Smooth muscle cell (in vitro differentiated cells): ENCODE measurements around the gene CHRNG. TPM values are rescaled to one million over a fixed set of nuclear protein-coding genes. Genes with fewer than 3 reads are reported as not detected.

Source experiments
- DNase-seq: peaks from one replicate; lab custom pipeline; 2025; ENCODE audit not compliant: unreplicated experiment; lab: John Stamatoyannopoulos, UW
- H2AFZ ChIP-seq: fragments of 200-600 bp; sonication (generic); 2 replicates; pipeline ENCODE4 v1.6.0; 2016; ENCODE audit warnings: antibody characterized with exemption, low read depth, mild to moderate bottlenecking
- H3F3A ChIP-seq: fragments of 200-600 bp; sonication (generic); 2 replicates; pipeline ENCODE4 v1.6.0; 2017; ENCODE audit warnings: antibody characterized with exemption, low read depth
- H3K27ac ChIP-seq: fragments of 200-600 bp; sonication (generic); 2 replicates; pipeline ENCODE4 v1.5.1; 2016; ENCODE audit warnings: low read depth, mild to moderate bottlenecking
- H3K27me3 ChIP-seq: fragments of 200-600 bp; sonication (generic); 2 replicates; pipeline ENCODE4 v1.6.1; 2016; ENCODE audit warnings: low read depth, mild to moderate bottlenecking
- H3K36me3 ChIP-seq: fragments of 200-600 bp; sonication (generic); 2 replicates; pipeline ENCODE4 v1.5.1; 2016; ENCODE audit warnings: low read depth
- H3K4me1 ChIP-seq: fragments of 200-600 bp; sonication (generic); 2 replicates; pipeline ENCODE4 v1.5.1; 2016; ENCODE audit warnings: low read depth
- H3K4me2 ChIP-seq: fragments of 200-600 bp; sonication (generic); 2 replicates; pipeline ENCODE4 v1.6.0; 2016; ENCODE audit warnings: mild to moderate bottlenecking
- H3K4me3 ChIP-seq: fragments of 200-600 bp; sonication (generic); 2 replicates; pipeline ENCODE4 v1.5.1; 2016; ENCODE audit warnings: mild to moderate bottlenecking
- H3K79me2 ChIP-seq: fragments of 200-600 bp; sonication (generic); 2 replicates; pipeline ENCODE4 v1.6.0; 2016; ENCODE audit warnings: low read depth, mild to moderate bottlenecking
- H3K9ac ChIP-seq: fragments of 200-600 bp; sonication (generic); 2 replicates; pipeline ENCODE4 v1.6.0; 2016; ENCODE audit warnings: low read depth
- H3K9me3 ChIP-seq: fragments of 200-600 bp; sonication (generic); replicated peaks from 2 replicates; pipeline ENCODE4 v1.5.1; 2016; ENCODE audit warnings: low read depth
- H4K20me1 ChIP-seq: fragments of 200-600 bp; sonication (generic); 2 replicates; pipeline ENCODE4 v1.6.0; 2016; ENCODE audit warnings: low read depth
- CTCF ChIP-seq: fragments of 200-600 bp; sonication (generic); IDR thresholded peaks from 2 replicates; pipeline ENCODE4 v1.5.1; 2017; ENCODE audit warnings: borderline replicate concordance, mild to moderate bottlenecking, antibody characterized with exemption; ENCODE audit not compliant: insufficient read depth, poor library complexity, severe bottlenecking
- WGBS: methylation state at CpG from one replicate; pipeline ENCODE4 v1.1.7; 2016; ENCODE audit warnings: low lambda C conversion rate; 5-methylcytosine and 5-hydroxymethylcytosine counted together
- polyA plus RNA-seq: library from polyadenylated mRNA; unstranded; fragments of >200 nt; fragmentation: Nextera tagmentation; extraction: Ambion mirVana; gene quantifications from 2 replicates; pipeline ENCODE4 v1.2.1, GENCODE V29; 2016
- total RNA-seq: library from RNA; depleted of rRNA; stranded (reverse); fragments of >200 nt; gene quantifications from 2 replicates; pipeline ENCODE4 v1.2.3, GENCODE V29; 2014

CHRNG gene
- total and polyA plus RNA-seq, 2 experiments from 2014 or later, result not detected

- no peak overlapping the region for H2AFZ ChIP-seq
- no peak for DNase-seq
- H3K9ac ChIP-seq, result no peak overlapping the region
- no peak for TF ChIP-seq CTCF
- WGBS, result 36% methylated on average over 16 of the region's 16 CpGs
- H3K79me2 ChIP-seq, result no peaks in the 10 kb centered on the region
- H3K4me3 ChIP-seq, result peak overlapping the region; percentile 46
- no peaks in the 10 kb centered on the region for H3K36me3 ChIP-seq
- peak overlapping the region; percentile 82 for H3K4me2 ChIP-seq
- no peaks in the 10 kb centered on the region for H4K20me1 ChIP-seq
- peaks cover 44% of the 10 kb centered on the region for H3K27me3 ChIP-seq
- H3K27ac ChIP-seq, result no peak overlapping the region
- peaks cover 4% of the 10 kb centered on the region for H3K4me1 ChIP-seq
- no peaks in the 10 kb centered on the region for H3F3A ChIP-seq
- no peaks in the 10 kb centered on the region for H3K9me3 ChIP-seq
These were observed 16.1 kb upstream of the CHRNG start for GRCh38 chr2:232523402-232523681.

GRCh38 chr2:232523682-232524597 is 15.6 kb upstream of the CHRNG start:
- Histone ChIP-seq H3K27me3 (peaks cover 44% of the 10 kb centered on the region), H2AFZ (no peak overlapping the region), H4K20me1 (no peaks in the 10 kb centered on the region), H3K4me3 (peak overlapping the region; percentile 46), H3F3A (no peaks in the 10 kb centered on the region), H3K79me2 (no peaks in the 10 kb centered on the region), H3K4me2 (peak overlapping the region; percentile 82), H3K27ac (no peak overlapping the region), H3K36me3 (no peaks in the 10 kb centered on the region), H3K9ac (no peak overlapping the region), H3K4me1 (peaks cover 4% of the 10 kb centered on the region), H3K9me3 (no peaks in the 10 kb centered on the region)
- no peak for DNase-seq
- peak; percentile 21 for TF ChIP-seq CTCF
- 3% methylated on average over 75 of the region's 75 CpGs for WGBS

- no peak overlapping the region for H3K4me2 ChIP-seq
- H3K4me3 ChIP-seq, result no peak overlapping the region
- no peak overlapping the region for H2AFZ ChIP-seq
- no peaks in the 10 kb centered on the region for H3K36me3 ChIP-seq
- no peak for TF ChIP-seq CTCF
- H4K20me1 ChIP-seq, result no peaks in the 10 kb centered on the region
- no peaks in the 10 kb centered on the region for H3F3A ChIP-seq
- H3K79me2 ChIP-seq, result no peaks in the 10 kb centered on the region
- WGBS, result 77% methylated on average over 6 of the region's 6 CpGs
- H3K27ac ChIP-seq, result no peak overlapping the region
- H3K4me1 ChIP-seq, result peaks cover 4% of the 10 kb centered on the region
- H3K9ac ChIP-seq, result no peak overlapping the region
- no peak for DNase-seq
- no peaks in the 10 kb centered on the region for H3K9me3 ChIP-seq
- H3K27me3 ChIP-seq, result peaks cover 44% of the 10 kb centered on the region
These were observed 14.7 kb upstream of the CHRNG start for GRCh38 chr2:232524771-232525170.

- no peaks in the 10 kb centered on the region for H3K36me3 ChIP-seq
- H3K4me1 ChIP-seq, result peaks cover 4% of the 10 kb centered on the region
- H3K27ac ChIP-seq, result no peak overlapping the region
- WGBS, result 90% methylated on average over 13 of the region's 14 CpGs
- H3K4me2 ChIP-seq, result no peak overlapping the region
- no peak for DNase-seq
- H3K9me3 ChIP-seq, result no peaks in the 10 kb centered on the region
- H3F3A ChIP-seq, result no peaks in the 10 kb centered on the region
- H3K27me3 ChIP-seq, result peaks cover 41% of the 10 kb centered on the region
- no peak overlapping the region for H2AFZ ChIP-seq
- no peak overlapping the region for H3K9ac ChIP-seq
- no peak overlapping the region for H3K4me3 ChIP-seq
- H3K79me2 ChIP-seq, result no peaks in the 10 kb centered on the region
- no peak for TF ChIP-seq CTCF
- H4K20me1 ChIP-seq, result no peaks in the 10 kb centered on the region
These were observed 14.3 kb upstream of the CHRNG start for GRCh38 chr2:232525199-232525598.
